ENCODE results near the gene TEDC2.

GRCh38 chr16:2497116-2497630 lies 37.3 kb downstream of the TEDC2 start:
- TF ChIP-seq CTCF (IDR thresholded peaks at IDR 0.05) (no peak), POLR2A (IDR thresholded peaks at IDR 0.05) (no peak)
